Measurements from ENCODE around the gene GATB. TPM values are rescaled to one million over a fixed set of nuclear protein-coding genes. Genes with fewer than 3 reads are reported as not detected.

Gene GATB
- total RNA-seq, 1 donor from 2014 or later = 17.9 TPM

DNA sequence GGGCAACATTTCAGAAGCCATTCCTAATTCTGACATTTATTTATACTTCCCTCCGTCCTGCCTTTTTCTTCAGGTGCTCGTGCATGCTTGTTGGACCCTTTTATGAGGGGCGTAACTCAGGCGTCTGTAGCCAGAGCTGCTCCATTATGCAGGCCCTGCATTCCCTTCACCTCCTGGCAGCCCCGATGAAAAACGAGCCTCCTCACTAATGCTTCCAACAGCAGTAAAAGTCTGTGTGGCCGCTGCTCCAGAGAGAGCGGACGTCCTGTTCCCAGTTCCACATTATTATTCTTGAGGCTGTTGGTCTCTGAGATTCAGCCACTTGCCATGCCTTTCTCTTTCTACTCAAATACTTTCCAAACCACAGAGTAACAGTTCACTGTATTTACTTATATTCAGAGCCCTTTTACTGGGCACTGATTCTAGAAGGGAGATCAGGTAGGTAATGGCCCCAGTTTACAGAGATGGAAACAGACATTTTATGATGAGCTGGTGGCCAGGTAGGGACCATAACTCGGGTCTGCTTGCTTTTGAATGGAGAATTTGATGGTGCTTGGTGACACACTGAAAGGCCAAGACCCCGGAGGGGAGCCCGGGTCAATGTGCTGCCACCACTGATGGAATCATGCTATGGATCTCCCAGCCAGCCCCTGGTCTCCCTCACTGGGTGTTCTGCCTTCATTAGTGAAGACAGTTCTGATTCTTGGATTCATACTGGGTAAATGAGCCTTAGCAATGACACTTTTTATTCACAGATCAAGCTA lies 101.0 kb downstream of the GATB start:
- H3K27ac Mint-ChIP-seq = no peak overlapping the region
- no peaks in the 10 kb centered on the region for H4K20me1 ChIP-seq (ENCODE audit: low read depth)
- H3K9me3 Mint-ChIP-seq = no peaks in the 10 kb centered on the region
- no peaks in the 10 kb centered on the region for H3K79me2 ChIP-seq (ENCODE audit: low read depth)
- peaks cover 5% of the 10 kb centered on the region for H3K4me1 Mint-ChIP-seq
- H3K4me2 ChIP-seq = no peak overlapping the region
- no peak for DNase-seq (ENCODE audit: low spot score)
- no peak overlapping the region for H2AFZ ChIP-seq (replicated peaks)
- TF ChIP-seq EZH2 (IDR thresholded peaks at IDR 0.05) = no peak
- TF ChIP-seq, protein P1, sequence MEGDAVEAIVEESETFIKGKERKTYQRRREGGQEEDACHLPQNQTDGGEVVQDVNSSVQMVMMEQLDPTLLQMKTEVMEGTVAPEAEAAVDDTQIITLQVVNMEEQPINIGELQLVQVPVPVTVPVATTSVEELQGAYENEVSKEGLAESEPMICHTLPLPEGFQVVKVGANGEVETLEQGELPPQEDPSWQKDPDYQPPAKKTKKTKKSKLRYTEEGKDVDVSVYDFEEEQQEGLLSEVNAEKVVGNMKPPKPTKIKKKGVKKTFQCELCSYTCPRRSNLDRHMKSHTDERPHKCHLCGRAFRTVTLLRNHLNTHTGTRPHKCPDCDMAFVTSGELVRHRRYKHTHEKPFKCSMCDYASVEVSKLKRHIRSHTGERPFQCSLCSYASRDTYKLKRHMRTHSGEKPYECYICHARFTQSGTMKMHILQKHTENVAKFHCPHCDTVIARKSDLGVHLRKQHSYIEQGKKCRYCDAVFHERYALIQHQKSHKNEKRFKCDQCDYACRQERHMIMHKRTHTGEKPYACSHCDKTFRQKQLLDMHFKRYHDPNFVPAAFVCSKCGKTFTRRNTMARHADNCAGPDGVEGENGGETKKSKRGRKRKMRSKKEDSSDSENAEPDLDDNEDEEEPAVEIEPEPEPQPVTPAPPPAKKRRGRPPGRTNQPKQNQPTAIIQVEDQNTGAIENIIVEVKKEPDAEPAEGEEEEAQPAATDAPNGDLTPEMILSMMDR (IDR thresholded peaks at IDR 0.05) = no peak
- no peak for TF ChIP-seq EZH2phosphoT487 (IDR thresholded peaks at IDR 0.05)
- no peaks in the 10 kb centered on the region for H3F3A ChIP-seq (ENCODE audit: low read depth)
- H3K9ac ChIP-seq = no peak overlapping the region
- no peaks in the 10 kb centered on the region for H3K36me3 ChIP-seq
- peaks cover 3% of the 10 kb centered on the region for H3K27me3 Mint-ChIP-seq (ENCODE audit: insufficient read depth, low read depth)
- H3K36me3 Mint-ChIP-seq = peaks cover 2% of the 10 kb centered on the region
- H3K4me3 ChIP-seq = no peak overlapping the region
- no peak overlapping the region for H3K4me3 Mint-ChIP-seq
- H3K9me3 ChIP-seq (ENCODE audit: low read depth) = no peaks in the 10 kb centered on the region
- peaks cover 5% of the 10 kb centered on the region for H3K4me1 ChIP-seq
- H3K27me3 ChIP-seq = no peaks in the 10 kb centered on the region
- H3K27ac ChIP-seq = no peak overlapping the region

DNA sequence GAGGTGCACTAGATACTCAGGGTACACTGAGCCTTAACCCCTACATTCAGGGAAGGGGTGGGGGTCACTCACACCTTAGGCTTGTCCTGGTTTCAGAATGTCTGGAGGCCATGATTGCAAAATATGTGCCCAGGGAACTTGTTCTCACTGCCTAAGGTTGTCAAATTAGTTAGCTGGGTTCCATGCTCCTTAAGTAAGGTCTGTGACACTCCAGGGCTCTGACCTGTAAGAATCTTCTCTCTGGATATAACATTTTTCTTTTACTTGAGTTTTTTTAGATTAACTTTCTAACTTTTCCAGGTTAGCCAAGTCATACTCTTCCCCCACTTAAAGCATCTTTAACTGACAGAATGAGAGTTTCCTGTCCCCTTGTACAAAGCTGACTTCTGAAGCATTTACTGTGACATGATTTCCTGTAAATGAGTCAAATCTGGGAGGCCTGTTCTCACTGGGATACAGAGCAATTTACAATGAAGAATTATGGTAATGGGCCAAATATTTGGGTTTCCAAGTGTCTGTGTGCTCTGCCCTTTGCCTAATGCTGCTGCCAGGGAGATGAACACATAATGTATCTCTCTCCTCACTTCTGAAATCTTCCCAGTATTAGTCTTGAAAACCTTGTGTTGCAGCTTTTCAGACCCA lies 101.7 kb downstream of the GATB start:
- Histone ChIP-seq H2AFZ (replicated peaks) (no peak overlapping the region), H4K20me1 (ENCODE audit: low read depth) (no peaks in the 10 kb centered on the region), H3K27me3 (no peaks in the 10 kb centered on the region), H3K4me1 (no peaks in the 10 kb centered on the region), H3K27ac (no peak overlapping the region), H3F3A (ENCODE audit: low read depth) (no peaks in the 10 kb centered on the region), H3K9ac (no peak overlapping the region), H3K36me3 (no peaks in the 10 kb centered on the region), H3K9me3 (ENCODE audit: low read depth) (no peaks in the 10 kb centered on the region), H3K4me3 (no peak overlapping the region), H3K4me2 (no peak overlapping the region), H3K79me2 (ENCODE audit: low read depth) (no peaks in the 10 kb centered on the region)
- no peak for DNase-seq (ENCODE audit: low spot score)
- Mint-ChIP-seq H3K27ac (no peak overlapping the region), H3K36me3 (peaks cover 2% of the 10 kb centered on the region), H3K4me3 (no peak overlapping the region), H3K4me1 (peaks cover 1% of the 10 kb centered on the region), H3K27me3 (ENCODE audit: insufficient read depth, low read depth) (peaks cover 3% of the 10 kb centered on the region), H3K9me3 (no peaks in the 10 kb centered on the region)
- no peak for TF ChIP-seq EZH2 (IDR thresholded peaks at IDR 0.05)
- no peak for TF ChIP-seq EZH2phosphoT487 (IDR thresholded peaks at IDR 0.05)
- TF ChIP-seq, protein P1 (IDR thresholded peaks at IDR 0.05) = no peak

DNA sequence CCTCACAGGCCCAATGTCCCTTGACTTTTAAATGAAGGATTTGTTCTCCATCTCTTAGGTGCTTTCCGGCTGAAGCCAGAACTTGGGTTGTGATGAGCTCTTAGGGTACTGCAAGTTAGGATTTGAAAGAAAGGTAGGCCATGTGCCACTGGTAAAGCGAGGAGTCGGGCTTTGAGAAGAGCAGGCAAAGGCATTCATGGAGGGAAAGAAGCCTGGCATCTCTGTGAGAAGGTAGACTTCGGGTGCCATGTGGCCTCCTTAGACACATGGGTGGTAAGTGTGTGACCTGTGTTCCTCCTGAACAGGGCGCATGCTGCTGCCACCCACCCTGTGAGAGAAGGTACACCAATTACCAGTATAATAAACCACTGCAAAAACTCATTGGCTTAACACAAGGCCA lies 102.9 kb downstream of the GATB start:
- no peak overlapping the region for H3K4me2 ChIP-seq
- no peaks in the 10 kb centered on the region for H3K4me1 Mint-ChIP-seq
- no peak for DNase-seq (ENCODE audit: low spot score)

More for the DNA sequence above, 102.9 kb downstream of the GATB start:
- Histone ChIP-seq H3K27ac (no peak overlapping the region), H3K9ac (no peak overlapping the region), H2AFZ (replicated peaks) (no peak overlapping the region), H3K4me1 (no peaks in the 10 kb centered on the region), H3F3A (ENCODE audit: low read depth) (no peaks in the 10 kb centered on the region), H3K36me3 (no peaks in the 10 kb centered on the region), H3K79me2 (ENCODE audit: low read depth) (no peaks in the 10 kb centered on the region), H3K27me3 (no peaks in the 10 kb centered on the region), H3K9me3 (ENCODE audit: low read depth) (no peaks in the 10 kb centered on the region), H3K4me3 (no peak overlapping the region), H4K20me1 (ENCODE audit: low read depth) (no peaks in the 10 kb centered on the region)
- peaks cover 3% of the 10 kb centered on the region for H3K27me3 Mint-ChIP-seq (ENCODE audit: insufficient read depth, low read depth)
- no peak overlapping the region for H3K4me3 Mint-ChIP-seq
- H3K27ac Mint-ChIP-seq = no peak overlapping the region
- no peaks in the 10 kb centered on the region for H3K9me3 Mint-ChIP-seq
- TF ChIP-seq, protein P1 (IDR thresholded peaks at IDR 0.05) = no peak
- TF ChIP-seq EZH2phosphoT487 (IDR thresholded peaks at IDR 0.05) (no peak), EZH2 (IDR thresholded peaks at IDR 0.05) (no peak)
- H3K36me3 Mint-ChIP-seq = peaks cover 2% of the 10 kb centered on the region
